Left renal pelvis (tissue), 4 donors: ENCODE measurements around the gene EXPH5. TPM values are rescaled to one million over a fixed set of nuclear protein-coding genes. Genes with fewer than 3 reads are reported as not detected.

Experiments used
- DNase-seq, 4 donors: peaks; one replicate each; pipeline ENCODE4 v3.0.0-alpha.2; 2013; ENCODE audit warnings: low read depth in 4 of 4, low spot score in 3 of 4
- polyA plus RNA-seq, 4 donors: library from polyadenylated mRNA; unstranded; fragments of 120-200 nt; gene quantifications; one replicate each; pipeline ENCODE4 v1.2.1, GENCODE V29; 2013; ENCODE audit not compliant: insufficient read length in 4 of 4

EXPH5 gene
- polyA plus RNA-seq, 4 donors: 0.72 to 5.0 (median 3.8) TPM

DNA sequence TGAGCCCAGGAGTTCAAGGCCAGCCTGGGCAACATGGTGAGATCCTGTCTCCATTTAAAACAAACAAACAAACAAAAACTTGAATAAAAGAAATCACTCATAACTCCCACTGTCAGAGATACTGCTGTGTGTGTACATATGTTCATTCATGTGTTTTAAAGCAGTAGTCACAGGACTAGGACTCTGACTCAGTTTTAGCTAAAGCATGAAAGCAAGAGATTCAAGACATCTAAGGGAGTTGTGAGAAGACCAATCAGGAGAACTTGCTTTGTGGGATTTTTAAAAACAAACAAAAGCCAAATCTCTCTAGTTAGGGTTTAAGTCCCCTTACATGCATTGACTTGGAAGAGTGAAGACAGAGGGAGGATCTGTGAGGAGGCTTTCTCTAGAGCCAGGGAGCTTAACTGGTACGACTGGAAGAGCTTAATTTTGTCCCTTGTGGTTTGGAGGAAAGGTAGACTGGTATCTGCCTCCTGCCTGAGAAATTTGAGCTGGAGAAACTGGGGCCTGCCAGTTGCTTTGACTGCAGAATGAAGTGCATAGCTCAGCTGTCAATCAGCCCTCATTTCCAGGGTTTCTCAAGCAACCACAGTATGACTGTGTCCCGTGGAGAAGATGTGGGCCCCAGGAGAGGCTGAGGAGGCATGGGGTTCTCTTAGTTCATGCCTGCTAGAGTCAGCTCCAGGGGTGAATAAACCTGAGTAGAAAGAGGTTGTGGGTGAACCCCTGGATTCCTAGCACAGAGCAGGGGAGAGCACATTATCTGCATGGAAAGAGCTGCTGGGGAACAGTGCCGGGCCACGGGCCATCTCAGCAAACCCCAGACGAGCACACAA is 30.6 kb downstream of the EXPH5 start:
- no peak for DNase-seq

DNA sequence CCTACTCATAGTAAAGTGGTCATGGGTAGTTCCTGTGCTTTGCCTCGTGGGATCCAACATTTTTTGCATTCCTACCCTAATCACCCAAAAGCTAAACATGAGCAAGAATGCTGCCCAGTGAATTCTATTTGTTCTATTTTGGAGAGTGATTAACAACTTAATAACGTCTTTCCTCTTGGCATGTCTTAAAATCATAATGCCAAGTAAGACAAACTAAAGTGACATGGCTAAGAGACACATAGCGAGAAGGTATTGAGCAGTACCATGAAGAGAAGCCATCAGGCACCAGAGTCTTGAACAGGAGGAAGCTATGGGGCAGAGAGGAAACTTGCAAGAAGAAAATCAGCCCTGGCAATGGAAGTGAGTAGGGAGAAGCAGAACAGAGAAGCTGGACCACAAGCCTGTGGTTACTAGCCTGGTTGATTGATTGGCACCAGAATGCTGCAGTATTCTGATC is 32.0 kb downstream of the EXPH5 start:
- DNase-seq: no peak

DNA sequence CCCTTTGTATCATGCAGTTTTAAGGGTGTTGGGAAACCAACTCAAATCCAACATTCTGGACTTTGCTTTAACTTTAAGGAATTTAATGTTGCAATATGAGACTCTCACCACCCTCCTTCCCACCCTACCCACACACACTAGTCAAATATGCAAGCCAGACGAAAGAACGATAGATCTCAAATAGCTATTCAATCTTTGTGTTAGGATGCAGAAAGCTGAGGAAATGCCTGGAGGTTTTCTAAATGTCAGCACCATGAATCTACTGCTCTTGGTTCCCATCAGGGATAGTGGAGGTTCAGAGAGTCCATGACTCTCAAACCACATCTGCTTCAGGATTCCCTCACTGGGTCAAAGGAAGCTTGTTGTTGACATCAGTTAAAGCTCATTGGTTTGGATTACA is 33.7 kb downstream of the EXPH5 start:
- no peak for DNase-seq

DNA sequence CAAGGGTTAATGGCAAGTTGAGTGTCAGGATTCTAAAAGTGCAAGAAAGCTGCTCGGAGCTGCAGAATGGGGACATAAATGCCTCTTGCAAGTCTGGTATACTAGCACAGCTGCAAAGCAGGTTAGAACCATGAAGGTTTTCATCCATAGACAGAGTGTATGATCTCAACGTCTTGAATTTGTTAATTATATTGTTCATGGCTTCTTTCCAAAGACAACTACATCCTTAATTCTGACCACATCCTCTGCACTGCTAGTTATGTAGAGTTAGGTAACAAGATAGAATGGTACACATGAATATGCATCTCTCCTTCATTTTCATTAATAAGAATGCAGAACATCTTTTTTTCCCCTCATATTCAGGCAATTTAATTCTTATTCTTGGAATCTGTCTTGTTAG is 34.2 kb downstream of the EXPH5 start:
- no peak for DNase-seq

DNA sequence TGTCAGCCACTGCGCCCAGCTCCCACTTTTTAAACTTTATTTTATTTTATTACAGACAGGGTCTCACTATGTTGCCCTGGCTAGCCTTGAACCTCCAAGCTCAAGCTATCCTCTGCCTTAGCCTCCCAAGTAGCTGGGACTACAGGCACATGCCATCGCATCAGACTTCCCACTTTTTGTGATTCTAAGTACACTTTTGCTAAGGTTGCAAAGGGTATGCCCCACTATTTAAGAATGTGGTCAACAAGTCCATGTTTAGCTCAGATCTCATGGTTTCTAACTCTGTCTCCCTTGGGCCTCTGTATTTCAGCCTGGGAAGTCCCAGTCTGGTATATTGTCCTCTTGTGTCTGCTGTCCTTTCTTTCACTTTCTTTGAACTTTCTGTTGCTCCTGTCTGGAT is 35.3 kb downstream of the EXPH5 start:
- DNase-seq: no peak

DNA sequence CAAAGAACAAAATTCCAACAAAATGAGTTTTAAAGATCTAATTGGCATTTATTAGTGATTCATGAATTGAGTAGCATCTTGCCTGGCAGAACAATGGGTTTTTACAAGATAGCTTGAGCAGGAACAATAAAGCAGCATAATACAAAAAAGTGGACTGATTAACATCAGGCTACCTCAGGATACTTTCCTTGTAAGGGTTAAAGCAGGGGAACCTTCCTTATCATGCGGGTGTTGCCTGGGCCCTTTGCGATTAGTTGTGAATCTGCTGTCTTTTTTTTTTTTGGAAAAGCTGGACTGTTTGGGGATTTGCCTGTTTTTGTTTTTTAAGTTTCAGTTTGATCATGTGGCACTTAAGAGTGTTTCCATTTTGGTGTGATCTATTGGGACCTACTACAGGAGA is 37.5 kb downstream of the EXPH5 start:
- DNase-seq: no peak

DNA sequence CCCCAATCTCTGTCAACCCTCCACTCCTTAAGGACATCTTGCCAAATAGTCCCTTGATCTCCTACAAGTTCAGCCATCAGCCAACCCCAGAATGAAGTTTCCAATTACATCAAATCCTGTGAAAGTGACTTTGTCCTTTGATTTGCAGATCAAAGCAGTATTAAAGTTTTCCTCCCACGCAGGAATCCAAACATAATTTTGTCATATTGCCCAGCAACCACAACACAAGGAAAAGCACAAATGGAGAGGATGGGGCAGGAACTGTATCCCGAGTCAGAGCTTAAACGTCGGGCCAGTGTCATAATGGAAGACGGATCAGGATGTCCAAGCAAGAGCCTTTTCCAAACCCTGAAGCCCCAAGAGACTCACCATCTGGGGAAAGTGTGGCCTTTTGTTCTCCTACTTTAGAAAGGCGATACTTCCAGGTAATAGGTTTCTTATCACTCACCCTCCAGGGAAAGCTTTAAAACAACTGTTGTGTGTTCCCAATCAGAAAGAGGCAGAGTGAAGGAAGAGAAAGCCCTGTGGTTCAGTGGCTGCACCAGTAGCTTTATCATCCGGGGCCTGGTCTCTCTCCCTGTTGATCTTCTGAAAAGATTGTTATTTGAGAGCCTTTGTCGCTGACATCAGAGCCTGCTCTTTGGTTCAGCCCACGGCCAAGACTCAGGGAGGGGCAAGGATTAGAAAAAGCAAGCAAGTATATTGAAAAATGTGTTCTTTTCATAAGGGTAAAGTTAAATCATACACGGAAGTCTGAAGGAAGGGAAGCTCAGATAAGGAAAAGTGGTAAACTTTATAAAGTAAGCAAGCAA is 41.7 kb downstream of the EXPH5 start:
- peak; percentile 18 to 50 (median 44) for DNase-seq

DNA sequence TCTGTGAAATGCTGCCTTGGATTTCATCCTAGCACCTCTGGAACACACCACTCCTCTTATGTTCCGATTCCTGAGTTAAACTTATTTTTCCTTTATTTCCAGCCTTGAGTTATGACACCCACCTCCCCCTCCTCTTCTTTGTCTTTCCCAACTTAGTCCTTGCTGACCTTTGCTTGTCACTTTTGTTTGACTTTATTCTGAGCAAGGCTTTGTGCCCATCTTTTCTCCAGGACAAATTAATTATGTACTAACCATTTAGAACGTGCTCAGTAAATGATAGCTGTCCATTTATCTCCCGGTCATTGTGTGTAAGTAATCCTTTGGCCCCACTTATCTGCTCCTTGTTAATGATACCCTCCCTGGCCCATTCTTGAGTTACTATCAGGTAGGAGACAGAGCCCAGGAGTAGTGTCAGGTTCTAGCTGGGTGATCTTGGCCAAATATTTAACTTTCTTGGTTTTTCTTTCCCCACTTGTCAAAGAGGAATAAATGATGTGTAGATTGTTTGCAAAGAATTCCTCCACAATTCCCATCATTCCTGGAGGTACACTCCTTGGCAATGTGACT is 44.2 kb downstream of the EXPH5 start:
- no peak for DNase-seq

DNA sequence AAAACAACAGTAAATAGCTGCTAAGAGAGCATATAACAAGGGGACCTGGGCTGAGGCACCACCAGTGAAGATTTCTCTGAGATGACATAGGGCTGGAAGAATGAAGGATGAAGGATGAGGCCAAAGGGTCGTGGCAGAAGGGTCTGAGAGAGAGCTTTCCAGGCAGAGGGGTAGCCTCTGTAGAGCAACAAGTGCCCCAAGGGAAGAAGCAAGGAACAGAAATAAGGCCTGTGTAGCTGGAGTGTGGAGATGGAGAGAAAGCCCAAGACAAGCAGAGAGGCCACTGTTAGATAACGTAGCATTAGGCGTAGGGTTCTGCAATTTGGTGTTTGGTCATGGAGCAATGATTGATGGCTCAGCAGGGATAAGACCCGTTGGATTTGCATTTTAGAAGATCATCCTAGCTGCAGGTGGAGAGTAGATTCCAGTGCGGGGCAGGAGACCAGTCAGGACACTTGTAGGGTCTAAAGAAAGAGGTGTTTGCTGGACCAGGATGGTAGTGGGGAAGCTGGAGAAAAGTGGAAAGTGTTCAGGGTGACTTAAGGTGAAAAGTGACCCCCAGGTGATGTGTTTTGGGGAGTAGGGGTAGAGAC is 47.6 kb downstream of the EXPH5 start:
- DNase-seq: no peak

DNA sequence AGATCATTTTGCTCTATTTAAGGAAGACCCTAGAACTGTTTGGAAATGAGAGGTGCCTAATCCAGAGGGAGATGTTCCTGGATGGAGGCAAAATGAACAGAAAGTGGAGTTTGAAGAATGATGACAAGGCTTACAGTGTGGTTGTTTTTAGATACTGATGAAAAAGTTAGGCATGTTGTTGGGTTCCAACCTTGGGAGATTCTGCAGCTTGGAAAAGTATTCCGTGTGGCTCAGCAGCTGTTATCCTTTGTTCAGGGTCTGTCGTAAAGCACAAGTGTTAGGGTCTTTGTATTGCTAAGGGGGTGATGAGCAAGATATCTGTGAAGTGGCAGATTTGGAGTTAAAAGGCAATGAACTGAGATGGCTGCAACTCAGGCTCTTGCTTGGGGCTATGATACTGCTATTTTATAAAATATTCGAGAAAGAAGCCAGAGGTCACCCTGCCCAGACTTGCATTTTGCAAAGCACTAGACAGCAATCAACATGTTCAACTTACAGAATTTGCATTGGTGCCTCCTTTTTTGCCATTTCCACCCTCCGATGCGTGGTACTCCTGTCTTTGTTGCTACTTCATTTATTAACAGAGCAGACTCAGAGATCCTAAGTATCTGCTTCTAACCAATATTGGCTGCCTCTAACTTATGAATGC is 50.1 kb downstream of the EXPH5 start:
- no peak for DNase-seq

DNA sequence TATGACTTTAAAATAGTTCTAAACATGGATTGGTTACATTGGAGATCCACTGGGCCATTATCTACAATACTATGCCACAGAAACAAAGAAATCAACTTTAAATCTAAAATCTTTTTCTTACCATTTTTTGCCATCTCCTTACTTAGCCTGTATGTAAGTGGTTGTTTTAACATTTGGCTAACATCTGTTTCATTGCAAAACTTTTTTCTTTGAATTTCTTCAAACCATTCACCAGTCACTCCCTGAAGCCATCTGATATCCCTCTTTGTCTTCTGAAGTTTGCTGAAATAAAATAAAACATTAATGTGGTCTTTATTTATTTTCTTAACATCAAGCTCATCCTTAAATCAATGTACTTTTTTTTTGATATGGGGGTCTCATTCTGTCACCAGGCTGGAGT is 52.0 kb downstream of the EXPH5 start:
- no peak for DNase-seq

DNA sequence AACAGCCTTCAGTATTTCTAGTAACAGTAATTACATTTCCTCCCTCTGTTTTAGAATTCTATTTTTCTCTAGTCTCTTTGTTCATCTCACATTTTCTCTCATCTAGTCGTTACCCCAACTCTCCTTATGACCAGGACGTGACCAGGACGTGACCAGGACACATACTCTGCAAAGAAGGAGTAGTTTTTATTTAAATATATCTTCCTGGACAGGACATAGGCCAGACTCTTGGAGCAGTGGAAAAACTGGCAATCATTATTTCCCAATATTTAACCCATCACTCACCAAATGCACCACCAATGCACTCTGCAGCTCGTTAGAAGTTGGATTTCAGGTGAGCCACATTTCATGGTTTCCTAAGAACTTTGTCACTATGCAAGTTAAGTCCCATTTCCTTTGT is 55.1 kb downstream of the EXPH5 start:
- DNase-seq: no peak

DNA sequence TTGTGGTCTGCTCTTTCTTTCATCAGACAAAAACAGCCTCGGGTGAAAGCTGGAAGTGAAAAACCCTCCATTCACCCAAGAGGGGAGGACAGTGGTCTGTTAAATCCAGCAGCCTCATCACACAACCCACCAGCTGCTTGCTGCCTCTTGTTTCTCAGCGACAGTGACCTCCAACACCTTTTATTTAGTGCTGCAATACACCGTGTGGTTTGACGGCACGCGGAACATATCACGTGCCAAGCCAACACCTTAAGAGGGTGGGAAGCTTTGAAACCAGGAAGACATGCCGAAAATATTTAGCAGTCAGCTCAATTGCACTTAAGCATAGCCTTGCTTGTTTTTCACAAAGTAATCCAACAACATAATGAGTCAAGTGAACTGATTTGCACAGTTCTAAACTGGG is 55.5 kb downstream of the EXPH5 start:
- DNase-seq: peak in 1 of 4 donors; percentile 29

DNA sequence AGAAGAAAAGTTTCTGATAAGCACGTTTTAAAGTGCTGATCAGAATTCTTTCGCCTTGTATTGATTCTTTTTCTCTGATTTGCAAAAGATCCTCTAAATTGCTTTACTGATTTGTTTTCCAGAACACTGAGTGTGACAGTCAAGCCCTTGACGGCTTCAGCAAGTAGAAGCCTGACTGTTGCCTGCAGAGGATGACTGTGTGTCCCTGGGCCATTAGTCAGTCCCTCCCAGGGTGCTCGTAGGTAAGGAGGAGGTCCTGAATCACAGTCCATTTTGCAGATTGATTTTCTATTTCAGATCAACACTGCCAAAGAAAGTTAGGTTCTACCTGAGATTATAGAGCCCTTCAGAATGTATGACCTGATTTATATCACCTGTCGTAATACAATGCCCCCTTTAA is 56.8 kb downstream of the EXPH5 start:
- DNase-seq: no peak

DNA sequence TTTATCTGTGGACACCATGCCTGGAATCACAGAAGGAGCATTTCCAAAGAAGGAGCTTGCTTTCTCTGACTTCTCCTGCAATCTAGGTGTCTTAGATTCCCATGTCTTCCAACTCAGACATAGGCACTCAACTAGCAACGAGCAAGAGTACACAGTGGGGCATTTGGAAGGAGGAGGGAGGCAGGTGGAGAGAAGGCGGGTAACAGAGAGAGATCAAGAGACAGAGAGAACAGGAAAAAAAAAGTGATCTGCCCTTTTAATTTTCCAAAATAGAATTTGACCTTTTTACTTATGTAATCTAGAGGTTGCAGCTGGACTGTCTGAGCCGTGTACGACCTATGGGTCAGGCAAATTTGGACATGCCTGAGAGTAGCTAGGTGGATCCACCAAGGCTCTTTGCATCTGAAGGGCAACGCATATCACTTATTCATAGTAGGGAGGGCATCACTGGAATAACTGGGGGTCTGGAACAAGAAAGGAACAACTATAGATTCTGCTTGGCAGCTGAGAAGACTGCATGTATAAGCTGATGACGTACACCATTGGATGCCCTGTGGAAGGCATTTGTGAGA is 58.1 kb downstream of the EXPH5 start:
- no peak for DNase-seq

DNA sequence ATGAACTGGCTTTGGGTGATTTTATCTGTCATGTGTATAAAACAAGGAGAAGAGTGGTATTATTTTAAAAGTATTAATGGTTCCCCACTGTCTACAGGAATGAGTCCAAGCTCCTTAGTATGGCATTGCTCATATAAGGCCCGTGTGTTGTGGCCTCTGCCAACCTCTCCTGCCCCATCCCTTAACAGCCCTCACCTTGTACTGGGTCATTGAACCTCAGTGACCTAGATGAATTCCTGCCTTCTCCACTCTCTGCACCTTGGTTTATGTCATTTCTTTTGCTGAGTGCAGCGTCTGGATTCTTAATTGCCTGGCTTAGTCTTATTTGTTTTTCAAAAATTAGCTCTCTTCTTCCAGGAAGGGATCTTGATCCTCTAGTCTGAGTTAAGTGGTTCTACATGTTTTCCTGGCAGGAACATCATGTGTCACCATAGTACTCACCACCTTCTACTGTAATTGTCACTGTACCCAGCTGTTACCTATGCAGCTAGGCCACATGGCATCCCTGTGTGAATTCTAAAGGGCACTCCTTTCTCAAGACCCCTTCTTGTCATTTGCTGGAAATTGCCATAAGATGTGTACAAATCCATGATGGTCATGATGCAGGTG is 59.2 kb downstream of the EXPH5 start:
- DNase-seq: no peak

DNA sequence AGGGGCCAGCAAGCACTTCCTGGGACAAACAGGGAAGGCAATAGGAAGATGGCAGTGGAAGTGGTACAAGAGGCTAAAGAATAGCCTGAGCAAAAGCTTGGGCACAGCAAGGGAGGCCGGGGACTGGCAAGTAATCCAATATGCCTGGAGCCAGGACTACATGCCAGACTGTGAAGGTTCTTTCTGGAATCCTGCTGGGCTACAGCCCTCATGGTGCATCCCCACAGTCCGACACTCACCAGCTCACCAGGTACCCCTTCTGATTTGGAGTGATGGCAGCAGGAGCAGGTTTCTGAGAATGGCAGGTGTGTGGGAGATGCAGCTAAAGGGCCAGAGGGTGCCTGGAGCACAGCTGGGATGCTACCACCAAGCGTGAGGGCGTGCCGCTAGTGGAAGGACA is 63.1 kb downstream of the EXPH5 start:
- DNase-seq: no peak

DNA sequence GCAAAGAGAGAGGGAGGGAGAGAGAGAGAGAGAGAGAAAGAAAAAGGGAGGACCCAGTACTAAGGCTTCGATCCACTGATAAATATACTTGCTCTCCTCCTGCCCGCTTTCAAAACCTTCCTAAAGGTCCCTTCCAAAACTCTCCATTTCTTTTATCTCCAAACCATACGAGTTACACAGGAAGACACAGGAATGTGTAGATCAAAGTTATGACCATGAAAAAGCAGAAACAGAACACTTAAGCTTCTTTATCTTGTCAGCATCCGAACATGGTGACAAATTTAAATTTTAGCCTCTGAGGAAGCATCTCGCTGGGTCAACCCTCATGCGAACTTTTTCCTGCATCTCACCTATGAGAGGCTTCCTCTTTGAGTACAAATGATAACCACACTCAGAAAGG is 66.2 kb downstream of the EXPH5 start:
- no peak for DNase-seq

DNA sequence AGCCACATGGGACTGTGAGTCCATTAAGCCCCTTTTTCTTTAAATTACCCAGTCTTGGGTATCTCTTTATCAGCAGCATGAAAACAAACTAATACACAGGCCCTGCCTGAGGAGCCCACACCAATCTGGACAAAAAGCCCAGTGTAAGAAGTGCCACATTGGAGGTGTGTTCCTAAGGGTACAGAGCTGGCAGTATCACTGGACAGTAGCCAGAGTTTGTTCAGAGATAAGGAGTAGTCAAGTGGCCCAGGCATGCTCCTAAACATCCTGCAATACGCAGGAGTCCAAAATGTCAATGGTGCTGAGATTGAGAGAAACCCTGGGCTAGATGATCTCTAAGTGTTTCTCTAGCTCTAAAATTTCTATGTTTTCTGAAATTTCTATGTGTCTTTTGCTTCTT is 68.4 kb downstream of the EXPH5 start:
- no peak for DNase-seq

DNA sequence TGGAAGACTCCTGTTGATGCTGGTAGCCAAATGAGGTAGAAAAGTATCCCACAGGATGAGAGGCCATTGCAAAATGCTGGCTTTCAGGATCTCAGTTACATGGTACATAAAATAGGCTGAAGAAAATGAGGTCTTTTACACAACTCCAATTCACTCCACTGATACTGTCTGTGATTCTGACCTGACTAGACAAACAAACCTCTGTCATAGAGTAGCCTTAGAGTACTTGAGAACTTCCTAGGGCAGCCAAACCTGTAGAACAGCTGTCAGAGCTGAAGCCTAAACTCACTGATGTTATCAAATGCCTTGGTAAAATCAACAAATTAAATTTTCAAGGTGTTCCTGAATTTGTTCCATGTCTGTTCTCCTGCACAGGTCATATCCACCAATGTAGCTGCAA is 69.1 kb downstream of the EXPH5 start:
- no peak for DNase-seq
